22Rv1 (cell line): ENCODE results near the gene NPY4R2.
"Not testable (repeated sequence)": the region's sequence is repeated elsewhere in the genome, so short reads cannot be mapped to it uniquely, and the experiment has no call there.

ENCODE experiments used
- CTCF ChIP-seq: fragments of 450-650 bp; IDR thresholded peaks from 2 replicates; pipeline ENCODE4 v1.5.1; 2017; ENCODE audit warnings: mild to moderate bottlenecking
- ZFX ChIP-seq: fragments of 450-650 bp; IDR thresholded peaks from 2 replicates; pipeline ENCODE4 v1.6.1; 2017; ENCODE audit warnings: antibody characterized with exemption, borderline replicate concordance

DNA sequence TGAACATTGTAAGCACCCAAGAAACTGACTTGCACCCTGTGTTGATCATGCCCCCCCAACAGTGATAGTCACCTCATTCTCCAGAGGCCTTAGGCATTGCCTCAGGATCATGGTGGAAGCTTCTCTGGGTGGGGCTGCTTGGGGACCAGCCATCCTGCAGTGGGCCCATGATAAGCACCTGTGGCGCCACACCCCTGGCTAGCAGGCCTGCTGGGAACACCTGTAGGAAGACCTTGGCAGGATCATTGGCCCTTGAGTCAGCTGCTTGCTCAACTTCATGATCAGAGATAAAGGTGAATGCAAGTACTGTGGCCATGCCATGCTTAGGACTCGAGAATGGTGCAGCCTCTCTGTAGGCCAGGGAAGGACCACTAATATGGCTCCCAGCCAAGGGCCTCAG, 42.2 kb downstream of the NPY4R2 start:
- not testable (repeated sequence) for TF ChIP-seq CTCF, ZFX
